ENCODE data around the gene CDH23. TPM values are rescaled to one million over a fixed set of nuclear protein-coding genes. Genes with fewer than 3 reads are reported as not detected.

CDH23 gene
- total and polyA plus RNA-seq, 9 of the 15 experiments (the other 6 are each of a cell fraction or from before 2014, with no cell fraction given): 0.18 to 1.2 (median 0.47) TPM

GRCh38 chr10:71383972-71384687 is 12.6 kb upstream of the CDH23 start (continued):
- TF ChIP-seq JUND (IDR thresholded peaks at IDR 0.05; ENCODE audit: borderline replicate concordance, low read depth, low read length): peak; percentile 42
- no peak; the same call in 2 of the 3 replicates for TF ChIP-seq JUND (tag; IDR thresholded peaks at IDR 0.05; ENCODE audit: borderline replicate concordance, low read depth, low read length)
- TF ChIP-seq BCL6 (CRISPR knock-in tag; IDR thresholded peaks at IDR 0.05): no peak
- no peak for TF ChIP-seq ARID4B (CRISPR knock-in tag; IDR thresholded peaks at IDR 0.05)
- 0 out of 2 replicates have a peak, but pooled peaks have one; percentile 39 for TF ChIP-seq ZBTB49 (CRISPR knock-in tag; IDR thresholded peaks at IDR 0.05; ENCODE audit: borderline replicate concordance)
- TF ChIP-seq ZNF165 (CRISPR knock-in tag; IDR thresholded peaks at IDR 0.05; ENCODE audit: borderline replicate concordance): 0 out of 2 replicates have a peak, but pooled peaks have one; percentile 51
- TF ChIP-seq, protein P1, sequence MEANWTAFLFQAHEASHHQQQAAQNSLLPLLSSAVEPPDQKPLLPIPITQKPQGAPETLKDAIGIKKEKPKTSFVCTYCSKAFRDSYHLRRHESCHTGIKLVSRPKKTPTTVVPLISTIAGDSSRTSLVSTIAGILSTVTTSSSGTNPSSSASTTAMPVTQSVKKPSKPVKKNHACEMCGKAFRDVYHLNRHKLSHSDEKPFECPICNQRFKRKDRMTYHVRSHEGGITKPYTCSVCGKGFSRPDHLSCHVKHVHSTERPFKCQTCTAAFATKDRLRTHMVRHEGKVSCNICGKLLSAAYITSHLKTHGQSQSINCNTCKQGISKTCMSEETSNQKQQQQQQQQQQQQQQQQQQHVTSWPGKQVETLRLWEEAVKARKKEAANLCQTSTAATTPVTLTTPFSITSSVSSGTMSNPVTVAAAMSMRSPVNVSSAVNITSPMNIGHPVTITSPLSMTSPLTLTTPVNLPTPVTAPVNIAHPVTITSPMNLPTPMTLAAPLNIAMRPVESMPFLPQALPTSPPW (CRISPR knock-in tag; IDR thresholded peaks at IDR 0.05): peak; percentile 63
- no peak for TF ChIP-seq RBFOX2 (IDR thresholded peaks at IDR 0.05; ENCODE audit: low read depth, low read length)
- TF ChIP-seq FOXP1 (CRISPR knock-in tag; IDR thresholded peaks at IDR 0.05): no peak
- peak in 1 of 2 experiments; percentile 58; a peak in 1 of 4 replicates for TF ChIP-seq NONO (IDR thresholded peaks at IDR 0.05; ENCODE audit: low read depth in 2 of 2, low read length in 1 of 2)
- peak; percentile 40; the same call in 1 of the 2 replicates for TF ChIP-seq XRCC5 (IDR thresholded peaks at IDR 0.05; ENCODE audit: low read depth, low read length)
- TF ChIP-seq KLF16 (IDR thresholded peaks at IDR 0.05): peak; percentile 60
- TF ChIP-seq IRF1 (CRISPR knock-in tag; IDR thresholded peaks at IDR 0.05; ENCODE audit: borderline replicate concordance): 0 out of 2 replicates have a peak, but pooled peaks have one; percentile 50
- TF ChIP-seq DEAF1 (CRISPR knock-in tag; IDR thresholded peaks at IDR 0.05): peak; percentile 58; the same call in 1 of the 2 replicates
- TF ChIP-seq, protein P2, sequence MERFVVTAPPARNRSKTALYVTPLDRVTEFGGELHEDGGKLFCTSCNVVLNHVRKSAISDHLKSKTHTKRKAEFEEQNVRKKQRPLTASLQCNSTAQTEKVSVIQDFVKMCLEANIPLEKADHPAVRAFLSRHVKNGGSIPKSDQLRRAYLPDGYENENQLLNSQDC (CRISPR knock-in tag; IDR thresholded peaks at IDR 0.05): no peak
